H1 (cell line): ENCODE data around the gene AMN1. TPM values are rescaled to one million over a fixed set of nuclear protein-coding genes. Genes with fewer than 3 reads are reported as not detected.

ENCODE experiments used
- KDM1A ChIP-seq: fragments of 200-600, 300-600 bp; sonication (generic); IDR thresholded peaks from 2 replicates; pipeline ENCODE4 v1.7.1; 2016; ENCODE audit warnings: mild to moderate bottlenecking, low read length, borderline replicate concordance
- YY1 ChIP-seq: IDR thresholded peaks from 2 replicates; pipeline ENCODE4 v1.6.1; 2011; ENCODE audit warnings: low read depth, mild to moderate bottlenecking, low read length
- ZNF274 ChIP-seq: IDR thresholded peaks from 2 replicates; pipeline ENCODE4 v1.7.0; 2012; ENCODE audit warnings: low read length, borderline replicate concordance; ENCODE audit errors: extremely low read depth
- polyA plus RNA-seq, 7 experiments: library from polyadenylated mRNA; depleted of rRNA in 3 of 7; stranded (reverse) in 5 of 7; unstranded in 2 of 7; fragments of >200 nt in 5 of 7; fragments of 200-250 nt in 2 of 7; gene quantifications; 1 replicate in 5 of 7; 2 replicates in 1 of 7; 4 replicates in 1 of 7; pipeline versions ENCODE4 v1.2.1 to v1.2.3, GENCODE V29; 2011 to 2013; ENCODE audit warnings: missing spikeins in 2 of 7, mixed read lengths in 2 of 7
- total RNA-seq: library from RNA; stranded (reverse); fragmentation: NEBNext Ultra II Directional; extraction: Animal tissue kit (Norgen Biotek cat#: 25700); gene quantifications from 2 replicates; pipeline ENCODE4 v1.2.1, GENCODE V29; 2021

Gene AMN1
- total and polyA plus RNA-seq, 2 of the 8 experiments (the other 6 are each of a cell fraction or from before 2014, with no cell fraction given): 7.5 to 13.8 TPM

DNA sequence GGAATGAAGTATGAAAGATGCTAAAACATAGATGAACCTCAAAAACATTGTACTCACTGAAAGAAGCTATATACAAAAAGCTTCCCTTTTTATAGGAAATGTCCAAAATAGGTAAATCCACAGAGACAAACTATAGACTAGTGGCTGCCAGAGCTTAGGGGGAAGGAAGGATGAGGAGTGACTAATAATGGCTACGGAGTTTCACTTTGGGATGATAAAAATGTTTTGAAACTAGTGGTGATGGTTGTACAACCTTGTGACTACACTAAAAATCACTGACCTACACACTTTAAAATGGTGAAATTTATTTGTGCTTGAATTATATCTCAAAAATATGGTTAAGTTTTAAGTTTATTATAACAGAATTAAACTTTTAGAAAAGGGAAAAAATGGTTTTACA, 37.1 kb upstream of the AMN1 start (continued):
- TF ChIP-seq KDM1A (no peak), YY1 (no peak), ZNF274 (no peak)
